Fibroblast of lung (primary cell): ENCODE data around the gene SORBS1.

Experiments
- CTCF ChIP-seq, 2 donors: IDR thresholded peaks in 1 of 2; conservative IDR thresholded peaks in 1 of 2; 1 replicate in 1 of 2; 2 replicates in 1 of 2; pipeline ENCODE4 v1.5.1; 2011 to 2012; ENCODE audit warnings: low read length in 2 of 2, control low read depth in 1 of 2, inconsistent platforms in 1 of 2, low read depth in 1 of 2, mild to moderate bottlenecking in 1 of 2
- EZH2 ChIP-seq: IDR thresholded peaks from 2 replicates; pipeline ENCODE4 v1.5.1; 2012; ENCODE audit warnings: low read length, control low read depth, mild to moderate bottlenecking; ENCODE audit errors: missing control alignments

GRCh38 chr10:95451150-95451549 lies 110.0 kb downstream of the SORBS1 start:
- TF ChIP-seq CTCF (conservative IDR thresholded peaks at IDR 0.05 in 1 of 2, IDR thresholded peaks at IDR 0.05 in 1 of 2; ENCODE audit: low read depth in 1 of 2, low read length in 2 of 2) (no peak), EZH2 (no peak)
